ENCODE data around the gene TPRG1.

- TF ChIP-seq CTCF (IDR thresholded peaks at IDR 0.05), result no peak
- no peak for TF ChIP-seq POLR2AphosphoS5 (IDR thresholded peaks at IDR 0.05)
Observed at GRCh38 chr3:189160519-189161309, 11.1 kb upstream of the TPRG1 start.

All from prostate gland (tissue), 2 donors.